GM12878 (cell line): ENCODE results near the gene KIF5A. TPM values are rescaled to one million over a fixed set of nuclear protein-coding genes. Genes with fewer than 3 reads are reported as not detected.

ENCODE experiments used
- ATAC-seq: fragments of 200-7000 bp; cut with Tn5 transposase; 3 replicates; pipeline ENCODE4 v1.9.1; 2020; ENCODE audit warnings: mild to moderate bottlenecking, moderate library complexity
- BruUV-seq: library from RNA; stranded (reverse); fragments of 400-500 nt; replicated peaks from 2 replicates; lab custom pipeline; 2021; lab: Mats Ljungman, UMichigan
- CTCF ChIA-PET: fragments of 300-600 bp; sonication (Branson Sonifier 250); formaldehyde crosslinking; extraction: SDS; loops from one replicate; lab custom pipeline; 2021; ENCODE audit warnings: inconsistent platforms; lab: Yijun Ruan, JAX
- POLR2A ChIA-PET: fragments of 350-600 bp; formaldehyde crosslinking; extraction: SDS; loops from one replicate; lab custom pipeline; 2021; ENCODE audit warnings: inconsistent platforms; lab: Charles Lee
- RAD21 ChIA-PET: fragments of 300-600 bp; sonication (Branson Sonifier 250); formaldehyde crosslinking; loops from one replicate; lab custom pipeline; 2023; ENCODE audit warnings: antibody characterized with exemption; ENCODE audit not compliant: unreplicated experiment; lab: Charles Lee
- SMC1A ChIA-PET: fragments of 300-600 bp; sonication (Branson Sonifier 250); formaldehyde crosslinking; loops from one replicate; lab custom pipeline; 2023; ENCODE audit not compliant: unreplicated experiment, uncharacterized antibody; lab: Charles Lee
- DNase-seq: peaks from one replicate; pipeline ENCODE4 v3.0.0-alpha.2; 2011; ENCODE audit warnings: low read depth, low spot score
- FAIRE-seq: peaks from 3 replicates; lab custom pipeline; 2011; peaks lifted over from hg19 to GRCh38; lab: Jason Lieb, UNC
- H2AFZ ChIP-seq: 2 replicates; pipeline ENCODE4 v1.6.0; 2011; ENCODE audit warnings: low read depth, low read length, control low read depth; ENCODE audit not compliant: control insufficient read depth
- H3K27ac ChIP-seq: 2 replicates; pipeline ENCODE4 v1.5.1; 2011; ENCODE audit warnings: control low read depth; ENCODE audit not compliant: control insufficient read depth, insufficient read depth
- H3K27me3 ChIP-seq, 2 experiments: replicated peaks in 1 of 2; 2 replicates each; pipeline versions ENCODE4 v1.6.0 to v1.6.1; 2011; ENCODE audit warnings: low read length in 1 of 2; ENCODE audit not compliant: control insufficient read depth in 2 of 2, insufficient read depth in 2 of 2
- H3K36me3 ChIP-seq, 2 experiments: 2 replicates each; pipeline ENCODE4 v1.5.1; 2011; ENCODE audit warnings: low read length in 1 of 2; ENCODE audit not compliant: control insufficient read depth in 2 of 2, insufficient read depth in 2 of 2
- H3K4me1 ChIP-seq: 2 replicates; pipeline ENCODE4 v1.6.1; 2011; ENCODE audit warnings: mild to moderate bottlenecking, low read length, moderate library complexity, mixed read lengths; ENCODE audit not compliant: control insufficient read depth, insufficient read depth
- H3K4me2 ChIP-seq: 2 replicates; pipeline ENCODE4 v1.6.0; 2011; ENCODE audit warnings: control low read depth; ENCODE audit not compliant: control insufficient read depth, insufficient read depth
- H3K4me3 ChIP-seq: fragments of 200-600 bp; sonication (generic); 2 replicates; pipeline ENCODE4 v1.5.1; 2016
- H3K79me2 ChIP-seq: 2 replicates; pipeline ENCODE4 v1.6.0; 2011; ENCODE audit warnings: low read length; ENCODE audit not compliant: control insufficient read depth, insufficient read depth
- H3K9ac ChIP-seq: 2 replicates; pipeline ENCODE4 v1.8.0; 2011; ENCODE audit warnings: low read length, control low read depth, mixed read lengths; ENCODE audit not compliant: control insufficient read depth, insufficient read depth
- H3K9me3 ChIP-seq: replicated peaks from 3 replicates; pipeline ENCODE4 v1.5.1; 2011; ENCODE audit warnings: mild to moderate bottlenecking, low read length; ENCODE audit not compliant: control insufficient read depth, insufficient read depth
- H4K20me1 ChIP-seq: 2 replicates; pipeline ENCODE4 v1.6.0; 2011; ENCODE audit not compliant: control insufficient read depth, insufficient read depth
- CHD4 ChIP-seq: fragments of 200-600 bp; sonication (generic); IDR thresholded peaks from 2 replicates; pipeline ENCODE4 v1.6.1; 2016; ENCODE audit warnings: mild to moderate bottlenecking
- EED ChIP-seq: sonication (generic); IDR thresholded peaks from 2 replicates; pipeline ENCODE4 v1.6.1; 2016; ENCODE audit warnings: antibody characterized with exemption, low read depth
- NBN ChIP-seq: fragments of 450-650 bp; IDR thresholded peaks from 2 replicates; pipeline ENCODE4 v1.6.1; 2016
- NR2C1 ChIP-seq: fragments of 450-650 bp; IDR thresholded peaks from 2 replicates; pipeline ENCODE4 v1.6.1; 2017; ENCODE audit warnings: antibody characterized with exemption, mild to moderate bottlenecking, moderate library complexity
- POLR2AphosphoS2 ChIP-seq: IDR thresholded peaks from 2 replicates; pipeline ENCODE4 v1.6.1; 2011; ENCODE audit warnings: low read depth, mild to moderate bottlenecking, low read length, improper control_type of control experiment, moderate library complexity
- RCOR1 ChIP-seq: conservative IDR thresholded peaks from 2 replicates; pipeline ENCODE4 v1.6.1; 2012; ENCODE audit warnings: low read depth, low read length, improper control_type of control experiment
- SMC3 ChIP-seq: IDR thresholded peaks from 2 replicates; pipeline ENCODE4 v1.6.1; 2011; ENCODE audit warnings: low read length, improper control_type of control experiment, borderline replicate concordance
- SREBF1 ChIP-seq: IDR thresholded peaks from 2 replicates; pipeline ENCODE4 v1.6.1; 2012; ENCODE audit warnings: mild to moderate bottlenecking, low read length
- STAT3 ChIP-seq: IDR thresholded peaks from 2 replicates; pipeline ENCODE4 v1.6.1; 2011; ENCODE audit warnings: low read depth, low read length, improper control_type of control experiment
- TCF12 ChIP-seq: IDR thresholded peaks from 2 replicates; pipeline ENCODE4 v1.6.1; 2011; ENCODE audit warnings: low read depth, mild to moderate bottlenecking, low read length
- WGBS: methylation state at CpG from one replicate; pipeline ENCODE4 v1.1.6; 2016; ENCODE audit warnings: low lambda C conversion rate; ENCODE audit not compliant: insufficient replicate concordance, insufficient coverage; ENCODE audit errors: missing lambda C conversion rate; 5-methylcytosine and 5-hydroxymethylcytosine counted together
- in situ Hi-C: fragments of 300-500 bp; cut with MboI; formaldehyde crosslinking; loops from 9 replicates; pipeline ENCODE4 v1.14.3; 2018; ENCODE audit warnings: mixed read lengths
- intact Hi-C: fragments of 100-400 bp; cut with micrococcal nuclease; formaldehyde crosslinking; loops from one replicate; pipeline ENCODE4 v1.14.2; 2022; ENCODE audit not compliant: unreplicated experiment
- polyA plus RNA-seq, 11 experiments: library from polyadenylated mRNA; depleted of rRNA in 4 of 11; unstranded in 6 of 11; stranded (reverse) in 5 of 11; fragments of >200 nt; fragmentation: Nextera tagmentation in 4 of 11; fragmentation: Illumina TruSeq in 1 of 11; extraction: Ambion mirVana in 4 of 11; extraction: Trizol in 1 of 11; gene quantifications; 1 replicate in 1 of 11; 2 replicates in 10 of 11; pipeline versions ENCODE4 v1.2.1 to v1.2.3, GENCODE V29; 2011 to 2016; ENCODE audit warnings: inconsistent platforms in 2 of 11, missing spikeins in 2 of 11, low read depth in 1 of 11
- total RNA-seq, 4 experiments: library from RNA; depleted of rRNA in 3 of 4; stranded (reverse); fragments of >200 nt in 3 of 4; fragmentation: Illumina TruSeq in 1 of 4; extraction: Trizol in 1 of 4; gene quantifications; 2 replicates each; pipeline versions ENCODE4 v1.2.1 to v1.2.3, GENCODE V29; 2013 to 2021
- TF ChIP-seq, protein P1 (sequence below): IDR thresholded peaks from 2 replicates; pipeline ENCODE4 v1.6.1; 2012; ENCODE audit warnings: low read depth, low read length, improper control_type of control experiment
- TF ChIP-seq, protein P2 (sequence below): fragments of 450-650 bp; IDR thresholded peaks from 2 replicates; pipeline ENCODE4 v1.6.1; 2017; ENCODE audit warnings: mild to moderate bottlenecking, moderate library complexity

Gene KIF5A
- total and polyA plus RNA-seq, 10 of the 15 experiments (the other 5 are each of a cell fraction or from before 2014, with no cell fraction given): 0.35 to 2.9 (median 0.97) TPM

DNA sequence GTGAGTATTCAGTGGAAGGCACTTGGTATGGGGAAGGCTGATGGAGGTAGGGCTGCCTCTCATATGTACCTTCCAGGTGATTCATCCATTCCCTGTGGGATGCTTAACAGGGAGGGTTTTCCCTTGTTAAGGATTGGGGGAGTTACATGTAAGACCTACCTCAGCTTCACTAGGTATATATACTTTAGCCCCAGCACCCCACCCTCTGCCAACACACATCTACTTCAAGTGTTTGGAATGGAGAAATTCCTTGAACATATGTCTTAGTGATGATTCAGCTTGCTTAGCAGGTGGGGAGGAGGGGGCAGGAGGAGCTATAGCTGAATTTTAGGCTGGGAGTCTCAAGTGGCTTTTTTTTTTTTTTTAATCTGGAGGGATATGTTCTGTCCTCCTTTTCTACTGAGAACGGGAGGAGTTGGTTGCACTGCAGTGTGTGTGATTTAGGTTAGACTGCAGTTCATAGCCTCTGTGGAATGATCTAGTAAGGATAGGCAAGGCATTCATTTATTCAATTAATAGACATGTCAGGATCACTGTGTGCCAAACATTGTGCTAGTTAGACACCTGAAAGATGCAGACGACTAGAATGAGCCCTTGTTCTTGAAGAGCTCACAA lies 42.8 kb downstream of the KIF5A start:
- H3K4me2 ChIP-seq: no peak overlapping the region; the same call in 1 of the 2 replicates
- ChIA-PET SMC1A (interaction anchor here (1.0 to 2.8 kb wide), 8 partner anchors 9 to 149 kb away, joined by 3 to 15 read pairs (median 5); partner anchors contain the start of gene GLI1), RAD21 (interaction anchor here (0.6 to 2.3 kb wide), 4 partner anchors 13 to 22 kb away, joined by 3 to 8 read pairs (median 4); no protein-coding TSS in a partner anchor), CTCF (interaction anchor here (0.5 to 5.1 kb wide), 11 partner anchors 10 to 189 kb away, joined by 3 to 52 read pairs (median 4); partner anchors contain the start of gene OS9), POLR2A (interaction anchor here (1.1 to 2.0 kb wide), 5 partner anchors 7 to 68 kb away, joined by 3 to 9 read pairs (median 5); no protein-coding TSS in a partner anchor)
- DNase-seq (no peak), ATAC-seq (no peak), FAIRE-seq (no peak)
- 77% methylated on average over 2 of the region's 2 CpGs for WGBS
- H3K27me3 ChIP-seq: no peaks in the 10 kb centered on the region
- no TSS peak for BruUV-seq
- in situ Hi-C loops: no loop called here
- TF ChIP-seq, protein P1, sequence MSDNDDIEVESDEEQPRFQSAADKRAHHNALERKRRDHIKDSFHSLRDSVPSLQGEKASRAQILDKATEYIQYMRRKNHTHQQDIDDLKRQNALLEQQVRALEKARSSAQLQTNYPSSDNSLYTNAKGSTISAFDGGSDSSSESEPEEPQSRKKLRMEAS: no peak
- no peak overlapping the region for H2AFZ ChIP-seq
- no peaks in the 10 kb centered on the region for H4K20me1 ChIP-seq
- no peaks in the 10 kb centered on the region for H3K9me3 ChIP-seq
- peaks cover 4% of the 10 kb centered on the region; the same call in 1 of the 2 replicates for H3K4me1 ChIP-seq
- H3K36me3 ChIP-seq: no peaks in the 10 kb centered on the region
- no peak overlapping the region for H3K27ac ChIP-seq
- intact Hi-C loops: loop anchor here (5.0 kb wide), 1 partner anchor 100 kb away; the partner anchor contains the start of gene OS9
- no peak overlapping the region for H3K9ac ChIP-seq
- peaks cover 7% of the 10 kb centered on the region for H3K79me2 ChIP-seq
- no peak overlapping the region for H3K4me3 ChIP-seq

DNA sequence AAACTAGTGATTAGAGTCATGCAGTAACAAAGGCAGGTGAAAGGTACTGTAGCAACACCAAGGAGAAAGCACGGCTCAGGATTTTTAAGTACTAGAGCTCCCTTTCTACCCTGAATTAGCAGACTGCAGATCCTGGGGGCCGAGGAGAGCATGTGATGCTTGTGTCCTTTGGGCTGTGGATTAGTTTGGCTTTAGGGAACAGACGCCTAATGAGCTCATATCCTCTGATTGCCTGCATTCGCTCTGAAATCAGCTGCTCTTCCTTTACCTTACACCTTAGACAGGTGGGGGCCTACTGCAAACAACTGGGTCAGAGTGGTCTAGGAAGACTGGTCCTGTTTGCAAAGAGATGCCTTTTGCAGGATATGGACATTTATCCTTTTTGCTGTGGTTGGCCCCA lies 43.3 kb downstream of the KIF5A start:
- no peaks in the 10 kb centered on the region for H3K36me3 ChIP-seq
- no peak overlapping the region for H3K9ac ChIP-seq
- BruUV-seq: no TSS peak
- WGBS: 95% methylated on average over 4 of the region's 4 CpGs
- ChIA-PET POLR2A (interaction anchor here (1.0 to 2.0 kb wide), 7 partner anchors 8 to 69 kb away, joined by 3 to 9 read pairs (median 4); no protein-coding TSS in a partner anchor), CTCF (interaction anchor here (0.5 to 5.1 kb wide), 14 partner anchors 10 to 307 kb away, joined by 3 to 52 read pairs (median 4); partner anchors contain the start of genes DCTN2 and OS9), RAD21 (interaction anchor here (0.6 to 1.0 kb wide), 4 partner anchors 12 to 169 kb away, joined by 3 to 4 read pairs (median 4); no protein-coding TSS in a partner anchor), SMC1A (interaction anchor here (0.6 to 2.8 kb wide), 9 partner anchors 8 to 1115 kb away, joined by 3 to 15 read pairs (median 4); partner anchors contain the start of gene GLI1)
- peaks cover 7% of the 10 kb centered on the region for H3K79me2 ChIP-seq
- no peak overlapping the region for H3K27ac ChIP-seq
- intact Hi-C loops (loop anchor here (5.0 kb wide), 1 partner anchor 99 kb away; the partner anchor contains the start of gene OS9), in situ Hi-C loops (no loop called here)
- no peaks in the 10 kb centered on the region for H3K27me3 ChIP-seq
- no peak overlapping the region for H3K4me3 ChIP-seq
- H3K4me1 ChIP-seq: peaks cover 4% of the 10 kb centered on the region; the same call in 1 of the 2 replicates
- no peaks in the 10 kb centered on the region for H4K20me1 ChIP-seq
- H3K4me2 ChIP-seq: no peak overlapping the region
- no peak overlapping the region for H2AFZ ChIP-seq
- H3K9me3 ChIP-seq: no peaks in the 10 kb centered on the region
- DNase-seq (no peak), ATAC-seq (no peak), FAIRE-seq (no peak)
- no peak for TF ChIP-seq STAT3
- TF ChIP-seq SMC3: no peak
- TF ChIP-seq SREBF1: no peak
- TF ChIP-seq, protein P2, sequence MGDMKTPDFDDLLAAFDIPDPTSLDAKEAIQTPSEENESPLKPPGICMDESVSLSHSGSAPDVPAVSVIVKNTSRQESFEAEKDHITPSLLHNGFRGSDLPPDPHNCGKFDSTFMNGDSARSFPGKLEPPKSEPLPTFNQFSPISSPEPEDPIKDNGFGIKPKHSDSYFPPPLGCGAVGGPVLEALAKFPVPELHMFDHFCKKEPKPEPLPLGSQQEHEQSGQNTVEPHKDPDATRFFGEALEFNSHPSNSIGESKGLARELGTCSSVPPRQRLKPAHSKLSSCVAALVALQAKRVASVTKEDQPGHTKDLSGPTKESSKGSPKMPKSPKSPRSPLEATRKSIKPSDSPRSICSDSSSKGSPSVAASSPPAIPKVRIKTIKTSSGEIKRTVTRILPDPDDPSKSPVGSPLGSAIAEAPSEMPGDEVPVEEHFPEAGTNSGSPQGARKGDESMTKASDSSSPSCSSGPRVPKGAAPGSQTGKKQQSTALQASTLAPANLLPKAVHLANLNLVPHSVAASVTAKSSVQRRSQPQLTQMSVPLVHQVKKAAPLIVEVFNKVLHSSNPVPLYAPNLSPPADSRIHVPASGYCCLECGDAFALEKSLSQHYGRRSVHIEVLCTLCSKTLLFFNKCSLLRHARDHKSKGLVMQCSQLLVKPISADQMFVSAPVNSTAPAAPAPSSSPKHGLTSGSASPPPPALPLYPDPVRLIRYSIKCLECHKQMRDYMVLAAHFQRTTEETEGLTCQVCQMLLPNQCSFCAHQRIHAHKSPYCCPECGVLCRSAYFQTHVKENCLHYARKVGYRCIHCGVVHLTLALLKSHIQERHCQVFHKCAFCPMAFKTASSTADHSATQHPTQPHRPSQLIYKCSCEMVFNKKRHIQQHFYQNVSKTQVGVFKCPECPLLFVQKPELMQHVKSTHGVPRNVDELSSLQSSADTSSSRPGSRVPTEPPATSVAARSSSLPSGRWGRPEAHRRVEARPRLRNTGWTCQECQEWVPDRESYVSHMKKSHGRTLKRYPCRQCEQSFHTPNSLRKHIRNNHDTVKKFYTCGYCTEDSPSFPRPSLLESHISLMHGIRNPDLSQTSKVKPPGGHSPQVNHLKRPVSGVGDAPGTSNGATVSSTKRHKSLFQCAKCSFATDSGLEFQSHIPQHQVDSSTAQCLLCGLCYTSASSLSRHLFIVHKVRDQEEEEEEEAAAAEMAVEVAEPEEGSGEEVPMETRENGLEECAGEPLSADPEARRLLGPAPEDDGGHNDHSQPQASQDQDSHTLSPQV: no peak
- TF ChIP-seq NR2C1: no peak
- TF ChIP-seq POLR2AphosphoS2: no peak
- no peak for TF ChIP-seq NBN
- no peak for TF ChIP-seq RCOR1
- no peak for TF ChIP-seq TCF12
- no peak for TF ChIP-seq CHD4
- no peak for TF ChIP-seq EED
